ENCODE results near the gene LRP1.

- TF ChIP-seq CTCF (conservative IDR thresholded peaks at IDR 0.05; ENCODE audit: low read depth, low read length) (no peak), MAFK (IDR thresholded peaks at IDR 0.05; ENCODE audit: low read depth, low read length) (no peak), RFX5 (IDR thresholded peaks at IDR 0.05; ENCODE audit: low read depth, low read length) (no peak), SMC3 (IDR thresholded peaks at IDR 0.05; ENCODE audit: low read depth, low read length) (no peak), RAD21 (IDR thresholded peaks at IDR 0.05; ENCODE audit: low read length) (no peak), POLR2A (IDR thresholded peaks at IDR 0.05; ENCODE audit: low read depth, low read length) (no peak), BHLHE40 (IDR thresholded peaks at IDR 0.05; ENCODE audit: low read depth, low read length) (no peak), MXI1 (IDR thresholded peaks at IDR 0.05; ENCODE audit: borderline replicate concordance, low read depth, low read length) (no peak), RCOR1 (IDR thresholded peaks at IDR 0.05; ENCODE audit: insufficient replicate concordance, low read length) (no peak), MAZ (IDR thresholded peaks at IDR 0.05; ENCODE audit: borderline replicate concordance, low read depth, low read length) (no peak), CEBPB (IDR thresholded peaks at IDR 0.05; ENCODE audit: low read depth, low read length) (no peak)
Observed at GRCh38 chr12:57177354-57177753, 49.1 kb downstream of the LRP1 start.

All from IMR-90 (cell line).